RPMI8226 (cell line): ENCODE results near the gene CNOT11.
"Not testable (repeated sequence)": the region's sequence is repeated elsewhere in the genome, so short reads cannot be mapped to it uniquely, and the experiment has no call there.

ENCODE experiments used
- DNase-seq: peaks from one replicate; pipeline ENCODE4 v3.0.0-alpha.2; 2015

Gene CNOT11

GRCh38 chr2:101311696-101312017, 59.0 kb downstream of the CNOT11 start:
- no peak for DNase-seq

DNA sequence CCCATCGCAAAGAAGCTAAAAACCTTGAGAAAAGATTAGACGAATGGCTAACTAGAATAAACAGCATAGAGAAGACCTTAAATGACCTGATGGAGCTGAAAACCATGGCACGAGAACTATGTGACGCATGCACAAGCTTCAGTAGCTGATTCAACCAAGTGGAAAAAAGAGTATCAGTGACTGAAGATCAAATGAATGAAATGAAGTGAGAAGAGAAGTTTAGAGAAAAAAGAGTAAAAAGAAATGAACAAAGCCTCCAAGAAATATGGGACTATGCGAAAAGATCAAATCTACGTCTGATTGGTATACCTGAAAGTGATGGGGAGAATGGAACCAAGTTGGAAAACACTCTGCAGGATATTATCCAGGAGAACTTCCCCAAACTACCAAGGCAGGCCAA, 63.9 kb downstream of the CNOT11 start:
- DNase-seq, result not testable (repeated sequence)
